Measurements from ENCODE around the gene MRFAP1L1.
"Not testable (repeated sequence)": the region's sequence is repeated elsewhere in the genome, so short reads cannot be mapped to it uniquely, and the experiment has no call there.

MRFAP1L1 gene

GRCh38 chr4:6709230-6710114, at the start of gene MRFAP1L1:
TSS of gene MRFAP1L1 (minus strand) at chr4:6709865. CDS start at chr4:6709629, 236 bp downstream.
- H3K4me3 ChIP-seq (ENCODE audit: low read depth, low read length), result peak within 1 kb of the TSS; percentile 62
- no peak for TF ChIP-seq CTCF (IDR thresholded peaks at IDR 0.05; ENCODE audit: low read depth, low read length, missing control alignments)
- DNase-seq (ENCODE audit: low read depth), result peak; percentile 94

GRCh38 chr4:6758728-6759127, 49.1 kb upstream of the MRFAP1L1 start:
- DNase-seq (ENCODE audit: low read depth), result no peak
- TF ChIP-seq CTCF (IDR thresholded peaks at IDR 0.05; ENCODE audit: low read depth, low read length, missing control alignments), result no peak
- no peak overlapping the region for H3K4me3 ChIP-seq (ENCODE audit: low read depth, low read length)

- H3K4me3 ChIP-seq (ENCODE audit: low read depth, low read length); DNase-seq (ENCODE audit: low read depth): not testable (repeated sequence)
Measured at GRCh38 chr4:6756345-6756744, 46.7 kb upstream of the MRFAP1L1 start.

GRCh38 chr4:6755088-6755753, 45.6 kb upstream of the MRFAP1L1 start:
- TF ChIP-seq CTCF (IDR thresholded peaks at IDR 0.05; ENCODE audit: low read depth, low read length, missing control alignments), result no peak
- no peak for DNase-seq (ENCODE audit: low read depth)
- H3K4me3 ChIP-seq (ENCODE audit: low read depth, low read length), result no peak overlapping the region

GRCh38 chr4:6754481-6755087, 44.9 kb upstream of the MRFAP1L1 start:
- DNase-seq (ENCODE audit: low read depth), result no peak
- no peak for TF ChIP-seq CTCF (IDR thresholded peaks at IDR 0.05; ENCODE audit: low read depth, low read length, missing control alignments)
- no peak overlapping the region for H3K4me3 ChIP-seq (ENCODE audit: low read depth, low read length)

- no peak for DNase-seq (ENCODE audit: low read depth)
- H3K4me3 ChIP-seq (ENCODE audit: low read depth, low read length), result no peak overlapping the region
- no peak for TF ChIP-seq CTCF (IDR thresholded peaks at IDR 0.05; ENCODE audit: low read depth, low read length, missing control alignments)
Measured at GRCh38 chr4:6753891-6754290, 44.2 kb upstream of the MRFAP1L1 start.

- H3K4me3 ChIP-seq (ENCODE audit: low read depth, low read length), result no peak overlapping the region
- TF ChIP-seq CTCF (IDR thresholded peaks at IDR 0.05; ENCODE audit: low read depth, low read length, missing control alignments), result no peak
- DNase-seq (ENCODE audit: low read depth), result no peak
Measured at GRCh38 chr4:6753103-6753560, 43.5 kb upstream of the MRFAP1L1 start.
